HCT116 (cell line): ENCODE measurements around the gene ZNF793. TPM values are rescaled to one million over a fixed set of nuclear protein-coding genes. Genes with fewer than 3 reads are reported as not detected.

ENCODE experiments used
- ATAC-seq: fragments of 200-7000 bp; cut with Tn5 transposase; 2 replicates; pipeline ENCODE4 v1.9.1; 2020; ENCODE audit warnings: mild to moderate bottlenecking, moderate library complexity
- Bru-seq: library from RNA; stranded (reverse); fragments of 400-500 nt; gene quantifications from one replicate; lab custom pipeline; 2021; lab: Mats Ljungman, UMichigan
- BruChase-seq, 2 experiments: library from RNA; stranded (reverse); fragments of 400-500 nt; gene quantifications; one replicate each; lab custom pipeline; 2021; lab: Mats Ljungman, UMichigan
- BruUV-seq: library from RNA; stranded (reverse); fragments of 400-500 nt; replicated peaks from 2 replicates; lab custom pipeline; 2021; lab: Mats Ljungman, UMichigan
- CTCF ChIA-PET: fragments of 300-600 bp; sonication (Branson Sonifier 250); formaldehyde crosslinking; loops from one replicate; lab custom pipeline; 2021; ENCODE audit warnings: antibody characterized with exemption; lab: Charles Lee
- POLR2A ChIA-PET: fragments of 300-600, 350-600 bp; sonication (Branson Sonifier 250); formaldehyde crosslinking; loops from one replicate; lab custom pipeline; 2021; ENCODE audit warnings: antibody characterized with exemption; lab: Charles Lee
- RAD21 ChIA-PET, 2 experiments: fragments of 300-600 bp; sonication (Branson Sonifier 250); formaldehyde crosslinking; loops; one replicate each; lab custom pipeline; 2023; ENCODE audit warnings: low total read pairs in 2 of 2; ENCODE audit not compliant: uncharacterized antibody in 2 of 2, unreplicated experiment in 2 of 2, low non-redundant PET in 1 of 2; lab: Charles Lee
- DNase-seq: peaks from one replicate; pipeline ENCODE4 v3.0.0-alpha.2; 2010; ENCODE audit warnings: low read depth, low spot score
- H2AFZ ChIP-seq: fragments of 200-600 bp; shearing (Covaris generic), sonication (generic); 2 replicates; pipeline ENCODE4 v1.6.1; 2017; ENCODE audit warnings: low read depth, mixed run types, mixed read lengths, antibody characterized with exemption, low read length; ENCODE audit not compliant: poor library complexity, severe bottlenecking
- H3K27ac ChIP-seq: 2 replicates; pipeline ENCODE4 v1.5.1; 2012; ENCODE audit warnings: low read depth, low read length
- H3K27me3 ChIP-seq: fragments of 200-600 bp; sonication (generic); 2 replicates; pipeline ENCODE4 v1.6.1; 2016; ENCODE audit warnings: mixed run types, low read length, mixed read lengths; ENCODE audit not compliant: insufficient read depth
- H3K36me3 ChIP-seq, 2 experiments: fragments of 200-500 bp in 1 of 2; fragments of 200-600 bp in 1 of 2; sonication (Bioruptor generic) in 1 of 2; sonication (generic) in 1 of 2; 2 replicates each; pipeline versions ENCODE4 v1.5.1 to v1.6.1; 2014 to 2016; ENCODE audit warnings: low read length in 2 of 2, inconsistent platforms in 1 of 2, mixed read lengths in 1 of 2, mixed run types in 1 of 2; ENCODE audit not compliant: insufficient read depth in 2 of 2, control insufficient read depth in 1 of 2
- H3K4me1 ChIP-seq, 2 experiments: fragments of 200-600 bp in 1 of 2; sonication (generic) in 1 of 2; 2 replicates each; pipeline versions ENCODE4 v1.5.1 to v1.6.1; 2012 to 2017; ENCODE audit warnings: low read length in 2 of 2, inconsistent platforms in 1 of 2, mild to moderate bottlenecking in 1 of 2, mixed read lengths in 1 of 2, mixed run types in 1 of 2, moderate library complexity in 1 of 2; ENCODE audit not compliant: insufficient read depth in 2 of 2, control insufficient read depth in 1 of 2
- H3K4me2 ChIP-seq: fragments of 200-600 bp; sonication (generic); 2 replicates; pipeline ENCODE4 v1.6.1; 2017; ENCODE audit warnings: mixed run types, low read length, mixed read lengths
- H3K4me3 ChIP-seq, 2 experiments: fragments of 200-600 bp in 1 of 2; sonication (generic) in 1 of 2; replicated peaks in 1 of 2; 2 replicates each; pipeline ENCODE4 v1.5.1; 2011 to 2016; ENCODE audit warnings: low read length in 2 of 2, control low read depth in 1 of 2, low read depth in 1 of 2, mild to moderate bottlenecking in 1 of 2, mixed read lengths in 1 of 2, mixed run types in 1 of 2
- H3K79me2 ChIP-seq: fragments of 200-600 bp; sonication (generic); 2 replicates; pipeline ENCODE4 v1.6.1; 2017; ENCODE audit warnings: mild to moderate bottlenecking, mixed run types, low read length, moderate library complexity, mixed read lengths; ENCODE audit not compliant: insufficient read depth
- H3K9ac ChIP-seq: fragments of 200-600 bp; sonication (generic); 2 replicates; pipeline ENCODE4 v1.6.1; 2016; ENCODE audit warnings: low read length, mixed read lengths
- H3K9me2 ChIP-seq: fragments of 200-600 bp; sonication (generic), shearing (Covaris generic); 2 replicates; pipeline ENCODE4 v1.6.1; 2017; ENCODE audit warnings: mixed run types, mild to moderate bottlenecking, moderate library complexity; ENCODE audit not compliant: insufficient read depth
- H3K9me3 ChIP-seq, 2 experiments: fragments of 200-500 bp in 1 of 2; fragments of 200-600 bp in 1 of 2; sonication (Bioruptor generic) in 1 of 2; sonication (generic) in 1 of 2; 2 replicates each; pipeline ENCODE4 v1.6.1; 2014 to 2017; ENCODE audit warnings: low read length in 2 of 2, mixed read lengths in 2 of 2, inconsistent platforms in 1 of 2, low read depth in 1 of 2, mild to moderate bottlenecking in 1 of 2, mixed run types in 1 of 2, moderate library complexity in 1 of 2; ENCODE audit not compliant: control insufficient read depth in 1 of 2, insufficient read depth in 1 of 2
- H4K20me1 ChIP-seq: fragments of 200-600 bp; sonication (generic), shearing (Covaris generic); 2 replicates; pipeline ENCODE4 v1.6.1; 2017; ENCODE audit warnings: mixed run types, mild to moderate bottlenecking, moderate library complexity; ENCODE audit not compliant: insufficient read depth
- POLR2AphosphoS5 ChIP-seq: IDR thresholded peaks from 2 replicates; pipeline ENCODE4 v1.6.1; 2011; ENCODE audit warnings: mild to moderate bottlenecking, low read depth, low read length, moderate library complexity
- RAD21 ChIP-seq: IDR thresholded peaks from 2 replicates; pipeline ENCODE4 v1.6.1; 2012; ENCODE audit warnings: low read depth, mild to moderate bottlenecking
- SRF ChIP-seq: IDR thresholded peaks from 2 replicates; pipeline ENCODE4 v1.6.1; 2012; ENCODE audit warnings: low read depth
- ZBTB33 ChIP-seq: IDR thresholded peaks from 2 replicates; pipeline ENCODE4 v1.6.1; 2011; ENCODE audit warnings: mild to moderate bottlenecking, low read length, moderate library complexity; ENCODE audit not compliant: insufficient replicate concordance; ENCODE audit errors: extremely low read depth
- intact Hi-C: fragments of 100-400 bp; cut with micrococcal nuclease; formaldehyde crosslinking; loops from 2 replicates; pipeline ENCODE4 v1.10.0; 2022
- long read RNA-seq: library from polyadenylated mRNA; unstranded; transcript quantifications from one replicate; pipeline ENCODE4 v2.0.0, GENCODE V29; 2021; ENCODE audit not compliant: unreplicated experiment
- polyA plus RNA-seq: library from polyadenylated mRNA; unstranded; fragments of >200 nt; gene quantifications from 2 replicates; pipeline ENCODE4 v1.2.1, GENCODE V29; 2012; ENCODE audit warnings: missing spikeins
- total RNA-seq: library from RNA; stranded (reverse); gene quantifications from one replicate; pipeline ENCODE4 v1.2.1, GENCODE V29; 2021; ENCODE audit not compliant: unreplicated experiment

The ZNF793 gene
- not detected for total RNA-seq
- not detected in 2 replicates for polyA plus RNA-seq
- percentile 3 among the genes with signal in this experiment for Bru-seq, nascent RNA
- BruChase-seq, experiment 1, labeled RNA remaining after a 6-hour chase: percentile 5 among the genes with signal in this experiment
- percentile 3 among the genes with signal in this experiment for BruChase-seq, experiment 2, labeled RNA remaining after a 2-hour chase
- long read RNA-seq: 0 reads

- no peaks in the 10 kb centered on the region for H3K36me3 ChIP-seq
- no peak for TF ChIP-seq SRF
- TF ChIP-seq POLR2AphosphoS5: no peak
- no peak for TF ChIP-seq RAD21
- no peak for TF ChIP-seq ZBTB33
- TF ChIP-seq, all 23 proteins: peak for 0
- no peaks in the 10 kb centered on the region for H3K4me1 ChIP-seq
- no peak for DNase-seq
- no peak within 1 kb of the TSS for H3K27ac ChIP-seq
- H3K4me3 ChIP-seq: no peak within 1 kb of the TSS
- intact Hi-C loops: no loop called here
- H3K9me3 ChIP-seq: peaks cover 5 to 29% of the 10 kb centered on the region in 2 experiments; a peak in 2 of 4 replicates
- no peaks in the 10 kb centered on the region for H3K9me2 ChIP-seq
- POLR2A ChIA-PET: no interaction called here
- CTCF ChIA-PET: no interaction called here
- no peaks in the 10 kb centered on the region for H3K27me3 ChIP-seq
- ATAC-seq: no peak
- no peak within 1 kb of the TSS for H3K4me2 ChIP-seq
- no peaks in the 10 kb centered on the region for H4K20me1 ChIP-seq
- H3K79me2 ChIP-seq: no peaks in the 10 kb centered on the region
- no peak within 1 kb of the TSS for H3K9ac ChIP-seq
- H2AFZ ChIP-seq: no peak within 1 kb of the TSS
- RAD21 ChIA-PET: no interaction called here
- no TSS peak for BruUV-seq
Observed at GRCh38 chr19:37506387-37507166, at the start of gene ZNF793. Gene ZNF793, plus strand, starts transcription at chr19:37506939. Its CDS starts 16,501 bp downstream, at chr19:37523440.
